ENCODE results near the gene CA10.

The CA10 gene

GRCh38 chr17:52201767-52202519 is 43.4 kb upstream of the CA10 start:
- no peak for TF ChIP-seq EZH2phosphoT487 (conservative IDR thresholded peaks at IDR 0.05; ENCODE audit: low read length)
- no peak for TF ChIP-seq CTCF (IDR thresholded peaks at IDR 0.05; ENCODE audit: insufficient read depth, low read length, poor library complexity, severe bottlenecking)
- Histone ChIP-seq H3K27ac (ENCODE audit: low read depth, low read length) (no peak overlapping the region), H3K36me3 (ENCODE audit: low read length) (no peaks in the 10 kb centered on the region), H3F3A (ENCODE audit: insufficient read depth) (no peaks in the 10 kb centered on the region), H4K20me1 (ENCODE audit: low read depth, low read length) (no peaks in the 10 kb centered on the region), H3K9me2 (replicated peaks; ENCODE audit: insufficient read depth, low read length) (no peaks in the 10 kb centered on the region), H3K9me3 (ENCODE audit: insufficient read depth, low read length) (no peaks in the 10 kb centered on the region), H3K9ac (ENCODE audit: low read length) (no peak overlapping the region), H3K4me3 (ENCODE audit: insufficient read depth, low read length, poor library complexity, severe bottlenecking) (no peak overlapping the region), H3K27me3 (ENCODE audit: low read length) (no peaks in the 10 kb centered on the region), H2AFZ (ENCODE audit: low read depth, low read length, severe bottlenecking) (no peak overlapping the region), H3K79me2 (ENCODE audit: insufficient read depth, low read length) (no peaks in the 10 kb centered on the region), H3K4me2 (ENCODE audit: low read depth, low read length, poor library complexity, severe bottlenecking) (no peak overlapping the region)

GRCh38 chr17:52191491-52191890 is 33.0 kb upstream of the CA10 start:
- TF ChIP-seq EZH2phosphoT487 (conservative IDR thresholded peaks at IDR 0.05; ENCODE audit: low read length) = no peak
- no peak for TF ChIP-seq CTCF (IDR thresholded peaks at IDR 0.05; ENCODE audit: insufficient read depth, low read length, poor library complexity, severe bottlenecking)
- Histone ChIP-seq H3K27ac (ENCODE audit: low read depth, low read length) (no peak overlapping the region), H3K9me3 (ENCODE audit: insufficient read depth, low read length) (no peaks in the 10 kb centered on the region), H3K9ac (ENCODE audit: low read length) (no peak overlapping the region), H2AFZ (ENCODE audit: low read depth, low read length, severe bottlenecking) (no peak overlapping the region), H3F3A (ENCODE audit: insufficient read depth) (no peaks in the 10 kb centered on the region), H4K20me1 (ENCODE audit: low read depth, low read length) (no peaks in the 10 kb centered on the region), H3K79me2 (ENCODE audit: insufficient read depth, low read length) (no peaks in the 10 kb centered on the region), H3K27me3 (ENCODE audit: low read length) (no peaks in the 10 kb centered on the region), H3K4me2 (ENCODE audit: low read depth, low read length, poor library complexity, severe bottlenecking) (no peak overlapping the region), H3K36me3 (ENCODE audit: low read length) (no peaks in the 10 kb centered on the region), H3K4me3 (ENCODE audit: insufficient read depth, low read length, poor library complexity, severe bottlenecking) (no peak overlapping the region), H3K9me2 (replicated peaks; ENCODE audit: insufficient read depth, low read length) (no peaks in the 10 kb centered on the region)

GRCh38 chr17:52181782-52182181 is 23.3 kb upstream of the CA10 start:
- Histone ChIP-seq H3K4me2 (ENCODE audit: low read depth, low read length, poor library complexity, severe bottlenecking) (no peak overlapping the region), H3K4me3 (ENCODE audit: insufficient read depth, low read length, poor library complexity, severe bottlenecking) (no peak overlapping the region)

More at GRCh38 chr17:52181782-52182181, 23.3 kb upstream of the CA10 start:
- Histone ChIP-seq H3K79me2 (ENCODE audit: insufficient read depth, low read length) (no peaks in the 10 kb centered on the region), H3F3A (ENCODE audit: insufficient read depth) (no peaks in the 10 kb centered on the region), H3K36me3 (ENCODE audit: low read length) (no peaks in the 10 kb centered on the region), H3K9ac (ENCODE audit: low read length) (no peak overlapping the region), H3K9me2 (replicated peaks; ENCODE audit: insufficient read depth, low read length) (no peaks in the 10 kb centered on the region), H4K20me1 (ENCODE audit: low read depth, low read length) (no peaks in the 10 kb centered on the region), H3K27me3 (ENCODE audit: low read length) (no peaks in the 10 kb centered on the region), H2AFZ (ENCODE audit: low read depth, low read length, severe bottlenecking) (no peak overlapping the region), H3K9me3 (ENCODE audit: insufficient read depth, low read length) (no peaks in the 10 kb centered on the region), H3K27ac (ENCODE audit: low read depth, low read length) (no peak overlapping the region)
- no peak for TF ChIP-seq EZH2phosphoT487 (conservative IDR thresholded peaks at IDR 0.05; ENCODE audit: low read length)
- no peak for TF ChIP-seq CTCF (IDR thresholded peaks at IDR 0.05; ENCODE audit: insufficient read depth, low read length, poor library complexity, severe bottlenecking)

Measured in SU-DHL-6 (cell line).